NCI-H2107 treated with DMSO at 0.1 percent for 48 hours (cell line): ENCODE data around the gene UTP11.

Experiments
- DNase-seq: peaks from one replicate; lab custom pipeline; 2025; ENCODE audit not compliant: unreplicated experiment; lab: John Stamatoyannopoulos, UW

Gene UTP11

DNA sequence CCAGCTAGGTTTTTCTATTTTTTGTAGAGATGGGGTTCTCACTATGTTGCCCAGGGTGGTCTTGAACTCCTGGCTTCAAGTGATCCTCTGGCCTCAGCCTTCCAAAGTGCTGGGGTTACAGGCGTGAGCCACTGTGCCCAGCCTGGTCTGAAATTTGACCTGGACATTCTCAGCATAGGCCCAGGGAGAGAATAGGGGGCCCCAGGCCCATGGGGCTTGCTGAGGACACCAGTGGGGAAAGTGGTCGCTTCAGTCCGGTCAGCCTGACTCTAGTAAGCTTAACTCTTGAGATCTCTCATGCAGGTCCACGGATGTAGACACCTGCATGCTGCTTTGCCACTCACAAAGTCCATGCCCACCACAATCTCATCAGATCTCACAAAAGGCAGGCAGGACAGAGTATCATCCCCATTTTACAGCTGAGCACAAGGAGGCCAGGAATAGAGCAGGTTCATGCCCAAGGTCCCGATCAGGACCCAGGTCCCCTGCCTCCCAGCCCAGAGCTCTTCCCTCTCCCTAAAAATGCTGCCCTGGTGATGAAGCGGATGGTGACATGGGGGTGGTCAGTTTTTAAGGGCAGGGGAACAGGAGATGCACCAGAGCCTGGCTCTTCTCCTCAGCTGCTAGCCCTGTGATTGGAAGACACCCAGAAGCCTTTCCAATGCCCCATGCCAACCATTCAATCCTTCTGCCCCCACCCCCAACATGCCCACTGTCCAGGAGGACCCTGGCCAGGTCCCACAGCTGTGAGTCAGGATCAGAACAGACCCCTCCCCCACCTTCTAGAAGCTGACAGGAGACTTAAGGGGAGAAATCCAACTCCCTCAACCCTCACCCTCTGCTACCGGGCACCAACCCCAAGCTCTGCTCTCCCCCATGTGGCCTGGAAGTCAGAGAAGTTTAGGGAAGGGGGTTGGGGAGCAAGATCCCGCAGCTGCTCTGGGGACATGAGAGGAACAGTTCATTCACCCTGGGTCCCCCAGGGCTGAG, 9.0 kb upstream of the UTP11 start:
- DNase-seq = no peak

GRCh38 chr1:38004284-38005108, 8.0 kb upstream of the UTP11 start:
- DNase-seq = no peak

DNA sequence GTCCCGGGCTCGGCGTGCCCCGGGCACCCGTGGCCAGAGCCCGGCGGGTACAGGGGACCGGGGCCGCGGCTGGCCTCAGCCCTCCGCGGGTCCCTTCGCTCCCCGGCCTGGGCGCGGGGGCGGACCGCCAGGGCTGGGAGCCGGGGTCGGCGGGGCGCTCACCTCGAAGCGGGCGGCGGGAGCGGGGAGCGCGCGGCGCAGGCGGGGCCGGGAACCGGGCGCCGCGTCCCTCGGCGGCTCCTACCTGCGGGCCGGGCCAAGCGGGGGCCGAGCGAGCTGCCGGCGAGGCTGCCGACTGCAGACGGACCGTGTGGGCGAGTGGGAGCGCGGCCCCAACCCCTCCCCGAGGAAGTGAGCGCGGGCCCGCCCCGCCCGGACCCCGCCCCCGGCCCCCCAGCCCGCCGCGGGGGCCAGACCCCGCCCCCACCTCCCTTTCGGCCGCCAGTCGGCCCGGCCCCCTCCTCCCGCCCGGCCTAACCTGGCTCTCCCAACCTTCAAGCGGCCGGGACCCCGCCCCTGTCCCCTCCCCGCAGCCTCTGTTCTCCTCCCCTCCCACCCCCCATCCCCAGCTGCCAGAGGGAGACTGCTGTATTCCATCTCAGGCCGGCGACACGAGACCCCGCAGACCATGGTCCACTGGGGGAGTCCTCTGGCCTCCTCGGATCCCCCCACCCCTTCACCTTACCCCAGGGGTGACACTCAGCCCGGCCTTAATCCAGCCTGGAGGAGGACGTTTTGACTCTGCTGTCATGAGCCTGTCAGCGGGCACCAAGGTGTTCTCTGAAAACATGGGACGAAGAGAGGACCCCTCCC, 7.1 kb upstream of the UTP11 start, which contains the start of gene FHL3:
Gene FHL3 (minus strand): TSS at position 320 of the 813 bp plus-strand sequence. CDS start 6,102 bp downstream, outside the sequence.
- no peak for DNase-seq

- DNase-seq = no peak
Measured at GRCh38 chr1:38006008-38006828, 6.3 kb upstream of the UTP11 start.

DNA sequence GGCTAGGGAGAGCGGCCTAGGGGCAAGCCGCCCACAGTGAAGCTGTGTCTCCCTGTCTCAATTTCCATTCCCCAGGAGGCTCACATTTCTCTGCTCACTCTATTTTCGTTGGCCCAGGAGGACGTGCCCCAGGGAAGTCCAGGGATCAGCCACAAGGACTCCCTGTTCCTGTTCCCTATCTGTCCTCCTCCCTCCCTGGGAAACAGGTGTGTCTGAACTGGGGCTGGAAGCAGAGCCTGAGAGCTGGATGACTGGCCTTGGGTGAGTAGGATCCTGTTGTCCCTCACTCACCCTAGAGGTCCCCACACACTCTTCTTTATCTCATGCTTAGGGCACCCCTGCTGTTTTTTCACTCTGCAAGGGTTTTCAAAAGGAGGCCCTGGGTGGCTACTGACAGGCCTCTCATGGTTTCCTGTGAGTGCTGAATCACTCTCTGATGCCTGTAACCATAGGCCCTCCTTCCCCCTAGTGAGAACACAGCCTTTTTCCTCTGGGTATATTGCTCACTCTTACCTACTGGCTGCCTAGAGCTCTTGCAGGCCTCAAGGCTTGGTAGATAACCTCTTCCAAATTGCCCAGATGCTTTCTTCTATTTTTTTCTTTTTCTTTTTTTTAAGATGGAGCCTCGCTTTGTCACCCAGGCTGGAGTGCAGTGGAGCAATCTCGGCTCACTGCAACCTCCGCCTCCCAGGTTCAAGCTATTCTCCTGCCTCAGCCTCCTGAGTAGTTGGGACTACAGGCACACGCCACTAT, 3.3 kb upstream of the UTP11 start:
- DNase-seq = peak; percentile 42

- DNase-seq = no peak
Measured at GRCh38 chr1:38009841-38010180, 2.7 kb upstream of the UTP11 start.

DNA sequence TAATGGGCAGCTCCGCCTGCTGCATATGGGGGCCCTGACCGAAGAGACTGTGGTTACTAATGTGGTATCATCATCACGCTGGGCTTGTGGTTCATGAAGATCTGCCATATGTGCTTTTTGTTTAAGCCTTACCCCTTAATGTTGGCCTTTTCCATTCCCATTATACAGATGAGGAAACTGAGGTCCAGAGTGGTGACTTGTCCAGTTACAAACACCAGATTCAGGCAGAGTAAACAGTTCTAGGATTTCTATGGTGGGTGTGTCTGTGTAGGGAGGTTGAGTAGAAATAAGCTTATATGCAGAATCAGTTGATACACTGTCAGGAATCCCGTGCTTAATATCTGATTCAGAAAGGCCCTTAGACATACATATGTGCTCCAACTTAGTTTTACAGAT, 691 bp downstream of the UTP11 start:
- no peak for DNase-seq

DNA sequence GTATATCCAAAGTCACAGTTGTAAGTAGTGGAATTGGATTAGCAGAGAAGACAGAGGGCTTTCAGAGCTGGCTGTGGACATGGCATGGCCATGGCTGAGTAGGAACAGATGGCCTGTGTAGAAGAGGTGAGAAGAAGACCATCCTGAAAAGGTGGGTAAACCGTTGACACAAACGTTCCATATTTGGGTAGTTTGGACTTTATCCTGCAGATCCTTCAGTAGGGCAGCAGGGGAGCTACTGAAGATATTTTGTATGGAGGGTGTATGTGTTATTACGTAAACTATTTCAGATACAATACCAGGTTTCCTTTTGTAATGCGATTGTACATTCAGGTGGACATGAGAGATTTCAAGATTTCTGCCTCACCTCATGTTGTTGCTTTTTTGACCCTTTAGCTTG, 1.6 kb downstream of the UTP11 start:
- no peak for DNase-seq

GRCh38 chr1:38014724-38015424, 2.3 kb downstream of the UTP11 start:
- DNase-seq = no peak

DNA sequence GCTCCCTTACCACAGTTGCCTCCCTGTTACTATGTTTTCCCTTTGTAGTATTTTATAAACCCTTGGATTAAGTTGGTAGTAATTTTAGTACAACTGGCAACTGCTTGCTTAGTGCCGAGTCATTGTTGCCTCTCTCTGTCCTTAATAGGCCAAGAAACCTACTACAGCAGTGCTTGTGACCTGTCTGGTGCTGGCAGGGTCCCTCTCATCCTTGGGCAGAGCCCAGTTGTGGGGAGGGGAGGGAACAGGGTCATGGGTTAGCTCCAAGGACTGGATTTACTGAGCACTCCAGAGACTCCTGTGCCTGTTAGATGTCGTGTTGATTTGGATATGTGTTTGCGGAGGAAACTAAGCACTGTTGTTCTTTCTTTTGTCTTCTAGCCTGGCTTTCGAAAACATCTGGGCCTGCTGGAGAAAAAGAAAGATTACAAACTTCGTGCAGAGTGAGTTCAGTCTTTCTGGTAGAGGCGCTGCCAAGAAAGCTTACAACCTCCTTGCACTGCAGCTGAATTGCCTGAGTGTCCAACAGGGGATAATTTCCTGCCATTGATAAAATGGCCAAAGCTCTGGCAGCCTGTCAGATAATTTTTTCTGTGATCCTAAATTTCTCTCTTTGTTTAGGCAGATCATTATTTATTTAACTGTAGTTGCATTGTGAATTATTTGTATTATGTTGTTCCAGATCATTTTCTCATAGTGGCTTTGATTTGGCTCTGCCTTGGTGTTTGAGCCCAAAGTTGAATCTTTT, 3.6 kb downstream of the UTP11 start:
- no peak for DNase-seq

- DNase-seq = no peak
Measured at GRCh38 chr1:38018864-38019343, 6.4 kb downstream of the UTP11 start.

DNA sequence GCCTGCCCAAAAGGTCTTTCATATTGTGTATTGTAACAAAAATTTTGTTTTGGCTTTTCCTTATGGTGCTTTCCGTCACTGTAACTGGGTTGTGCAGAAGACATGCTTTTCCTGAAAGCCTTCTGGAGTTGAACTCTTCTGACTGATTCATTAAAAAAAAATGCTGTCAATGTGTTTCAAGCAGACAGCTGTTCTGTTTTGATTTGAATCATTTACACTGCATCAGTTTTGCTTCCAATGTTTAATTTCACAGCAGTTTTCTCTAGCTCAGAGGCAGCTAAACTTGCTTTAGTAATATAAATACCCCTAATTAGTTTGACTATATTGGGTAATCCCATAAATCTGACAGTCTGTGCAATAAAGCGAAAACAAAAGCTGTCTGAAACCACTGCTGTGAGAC, 7.9 kb downstream of the UTP11 start:
- no peak for DNase-seq

GRCh38 chr1:38021969-38022368, 9.4 kb downstream of the UTP11 start:
- no peak for DNase-seq

GRCh38 chr1:38022810-38023209, 10.3 kb downstream of the UTP11 start:
- DNase-seq = no peak

DNA sequence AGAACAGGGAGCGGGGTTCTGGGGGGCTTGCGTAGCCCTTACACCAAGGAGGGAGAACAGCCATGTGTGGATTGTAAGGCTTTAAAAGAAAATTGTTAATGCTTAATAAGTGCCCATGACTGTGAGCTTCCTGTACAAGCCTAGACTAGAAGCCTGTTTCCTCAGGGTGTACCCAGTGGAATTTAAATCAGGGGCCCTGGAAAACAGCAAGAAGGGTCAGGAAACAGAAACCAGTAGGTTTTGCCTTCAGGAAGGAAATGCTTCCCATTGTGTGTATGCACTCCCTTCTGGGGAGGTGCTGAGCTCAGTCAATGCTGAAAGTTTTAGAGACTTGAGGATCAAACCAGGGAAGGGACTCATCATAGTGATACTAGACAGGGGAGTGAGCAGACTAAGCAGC, 12.7 kb downstream of the UTP11 start:
- DNase-seq = no peak

- no peak for DNase-seq
Measured at GRCh38 chr1:38025664-38026063, 13.1 kb downstream of the UTP11 start.

- peak; percentile 10 for DNase-seq
Measured at GRCh38 chr1:38026592-38027200, 14.2 kb downstream of the UTP11 start.
